ENCODE results near the gene C7orf57.
A peak's percentile ranks its signal among the peaks of the same experiment; 100 is the strongest.
"Not testable (repeated sequence)": the region's sequence is repeated elsewhere in the genome, so short reads cannot be mapped to it uniquely, and the experiment has no call there.

The C7orf57 gene

GRCh38 chr7:48042636-48043035 lies 7.3 kb downstream of the C7orf57 start:
- Mint-ChIP-seq H3K9me3 (no peaks in the 10 kb centered on the region), H3K4me3 (no peak overlapping the region), H3K27ac (no peak overlapping the region), H3K36me3 (no peaks in the 10 kb centered on the region), H3K4me1 (peaks cover 38% of the 10 kb centered on the region), H3K27me3 (peaks cover 28% of the 10 kb centered on the region)
- DNase-seq = no peak
- CTCF ChIA-PET = interaction anchor here (1.2 kb wide), 1 partner anchor 74 kb away, joined by 4 read pairs; no protein-coding TSS in a partner anchor

DNA sequence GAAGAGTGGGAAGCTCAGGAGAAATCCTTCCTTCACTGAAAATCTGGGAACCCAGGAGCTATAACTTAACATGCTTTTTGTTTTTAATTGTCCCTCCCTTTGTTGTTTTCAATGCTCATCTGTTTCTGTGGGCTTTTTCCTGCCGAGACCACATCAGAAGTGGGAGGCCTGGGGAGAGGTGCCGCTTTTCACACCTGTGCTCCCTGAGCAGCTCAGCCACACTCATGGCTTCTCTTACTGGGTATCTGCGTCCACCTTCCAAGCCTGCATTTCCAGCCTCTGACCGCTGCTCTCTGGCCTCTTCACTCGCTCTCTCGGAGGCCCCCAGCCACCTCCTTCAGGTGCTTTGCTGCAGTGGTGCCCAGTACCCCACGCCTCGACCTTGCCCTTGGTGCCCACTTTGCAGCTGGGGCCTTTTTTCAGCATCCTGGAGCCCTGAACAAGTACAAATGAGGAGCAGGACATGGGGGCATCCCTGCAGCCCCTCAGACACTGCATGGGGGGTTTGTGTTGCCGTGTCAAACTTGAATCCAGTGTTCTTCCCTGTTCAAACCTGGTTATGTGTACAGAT lies 9.9 kb downstream of the C7orf57 start:
- H3K4me3 Mint-ChIP-seq = no peak overlapping the region
- CTCF ChIA-PET = interaction anchor here (0.7 to 1.5 kb wide), 2 partner anchors 40 to 1307 kb away, joined by 3 read pairs; no protein-coding TSS in a partner anchor

DNA sequence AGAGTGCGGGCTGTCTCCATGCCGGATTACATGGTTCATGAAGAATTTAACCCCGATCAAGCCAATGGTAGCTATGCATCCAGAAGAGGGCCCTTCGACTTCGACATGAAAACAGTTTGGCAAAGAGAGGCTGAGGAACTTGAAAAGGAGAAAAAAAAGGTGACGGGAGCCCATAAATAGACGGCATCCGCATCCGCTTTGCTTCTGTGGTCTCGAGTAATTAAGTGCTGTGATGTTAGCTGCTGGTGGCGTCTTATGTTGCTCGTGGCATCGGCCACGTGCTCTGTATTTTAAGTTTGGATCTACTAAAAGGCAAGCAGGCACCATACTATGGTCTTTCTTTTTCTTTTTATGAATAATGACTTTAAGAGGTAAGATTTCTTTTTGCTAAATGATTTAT lies 11.1 kb downstream of the C7orf57 start:
- H3K4me3 Mint-ChIP-seq = no peak overlapping the region
- H3K27ac Mint-ChIP-seq = peak overlapping the region; percentile 22
- peak; percentile 57 for DNase-seq
- CTCF ChIA-PET = interaction anchor here (1.1 kb wide), 1 partner anchor 58 kb away, joined by 3 read pairs; no protein-coding TSS in a partner anchor
- no peaks in the 10 kb centered on the region for H3K36me3 Mint-ChIP-seq
- peaks cover 17% of the 10 kb centered on the region for H3K27me3 Mint-ChIP-seq
- no peaks in the 10 kb centered on the region for H3K9me3 Mint-ChIP-seq
- peaks cover 32% of the 10 kb centered on the region for H3K4me1 Mint-ChIP-seq

More for the DNA sequence above, 9.9 kb downstream of the C7orf57 start:
- H3K4me1 Mint-ChIP-seq = peaks cover 38% of the 10 kb centered on the region
- H3K9me3 Mint-ChIP-seq = no peaks in the 10 kb centered on the region
- H3K27ac Mint-ChIP-seq = peak overlapping the region; percentile 9
- DNase-seq = peak; percentile 25
- H3K27me3 Mint-ChIP-seq = peaks cover 17% of the 10 kb centered on the region
- H3K36me3 Mint-ChIP-seq = no peaks in the 10 kb centered on the region

DNA sequence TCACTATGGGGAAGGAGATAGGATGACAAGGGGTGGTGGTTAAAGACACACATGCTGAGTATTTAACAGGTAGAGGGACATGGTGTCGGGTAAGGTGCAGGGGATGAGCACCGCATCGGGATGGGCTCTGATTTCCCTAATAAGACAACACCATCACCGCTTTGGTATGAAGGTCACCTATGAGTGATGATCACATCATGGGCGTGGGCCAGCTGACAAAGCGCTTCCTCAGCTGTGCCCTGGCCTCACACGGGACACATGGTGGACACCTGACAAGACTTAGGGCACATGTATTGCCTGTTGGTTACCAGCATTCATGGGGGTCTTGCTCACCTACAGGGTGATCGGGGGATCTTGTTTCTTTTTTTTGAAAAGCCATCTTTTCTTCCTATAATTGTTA lies 12.8 kb downstream of the C7orf57 start:
- Mint-ChIP-seq H3K27me3 (peaks cover 17% of the 10 kb centered on the region), H3K36me3 (no peaks in the 10 kb centered on the region), H3K9me3 (no peaks in the 10 kb centered on the region), H3K4me1 (peaks cover 25% of the 10 kb centered on the region), H3K27ac (no peak overlapping the region), H3K4me3 (no peak overlapping the region)
- CTCF ChIA-PET = no interaction called here
- no peak for DNase-seq

DNA sequence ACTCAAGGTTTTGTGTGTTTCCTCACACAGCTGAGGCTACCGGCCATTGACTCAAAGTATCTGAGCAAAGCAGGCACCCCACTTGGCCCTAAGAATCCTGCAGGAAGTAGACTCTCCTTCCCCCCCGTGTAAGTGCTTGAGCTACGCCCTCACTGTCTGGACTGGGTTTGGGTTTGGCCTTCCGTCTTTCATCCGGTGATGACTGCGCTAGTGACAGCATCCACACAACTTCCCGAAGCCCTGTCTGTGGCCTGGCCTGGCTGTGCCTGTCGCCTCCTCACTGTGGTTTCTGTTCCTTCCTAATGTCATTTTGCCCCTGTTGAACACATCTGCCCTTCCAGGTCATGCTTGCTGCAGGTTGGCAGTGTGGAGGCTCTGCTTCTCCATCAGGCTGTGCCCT lies 14.5 kb downstream of the C7orf57 start:
- CTCF ChIA-PET = interaction anchor here (1.1 kb wide), 1 partner anchor 10 kb away, joined by 3 read pairs; no protein-coding TSS in a partner anchor
- H3K36me3 Mint-ChIP-seq = no peaks in the 10 kb centered on the region
- peaks cover 22% of the 10 kb centered on the region for H3K4me1 Mint-ChIP-seq
- H3K27ac Mint-ChIP-seq = no peak overlapping the region
- H3K27me3 Mint-ChIP-seq = peaks cover 11% of the 10 kb centered on the region
- H3K9me3 Mint-ChIP-seq = peaks cover 2% of the 10 kb centered on the region
- H3K4me3 Mint-ChIP-seq = no peak overlapping the region
- no peak for DNase-seq

DNA sequence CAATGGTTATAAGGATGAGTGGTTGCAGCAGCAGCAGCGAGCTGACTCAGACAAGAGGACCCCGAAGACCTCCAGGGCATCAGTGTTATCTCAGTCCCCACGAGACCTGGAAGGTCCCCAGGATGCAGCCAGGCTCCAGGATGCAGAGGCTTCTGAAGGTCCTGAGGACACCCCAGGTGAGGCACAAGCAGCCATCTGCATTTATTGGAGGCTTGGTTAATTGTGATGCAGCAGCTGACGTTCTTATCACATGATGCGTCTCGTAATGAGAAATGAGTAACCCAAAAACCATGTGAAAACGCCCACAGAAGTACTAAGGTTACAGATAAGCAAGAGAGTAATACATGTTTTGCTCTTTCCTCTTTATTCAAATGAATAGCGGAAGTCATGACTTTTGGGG lies 17.4 kb downstream of the C7orf57 start:
- Mint-ChIP-seq H3K9me3 (peaks cover 4% of the 10 kb centered on the region), H3K27ac (no peak overlapping the region), H3K36me3 (no peaks in the 10 kb centered on the region), H3K27me3 (no peaks in the 10 kb centered on the region), H3K4me3 (no peak overlapping the region), H3K4me1 (no peaks in the 10 kb centered on the region)
- no peak for DNase-seq
- CTCF ChIA-PET = no interaction called here

GRCh38 chr7:48053736-48054135 lies 18.4 kb downstream of the C7orf57 start:
- no peaks in the 10 kb centered on the region for H3K27me3 Mint-ChIP-seq
- CTCF ChIA-PET = interaction anchor here (0.7 kb wide), 1 partner anchor 33 kb away, joined by 3 read pairs; no protein-coding TSS in a partner anchor

GRCh38 chr7:48058990-48059389 lies 23.6 kb downstream of the C7orf57 start:
- H3K27ac Mint-ChIP-seq = no peak overlapping the region
- CTCF ChIA-PET = interaction anchor here (1.4 kb wide), 1 partner anchor 9 kb away, joined by 3 read pairs; no protein-coding TSS in a partner anchor
- H3K4me1 Mint-ChIP-seq = no peaks in the 10 kb centered on the region
- H3K4me3 Mint-ChIP-seq = no peak overlapping the region
- no peaks in the 10 kb centered on the region for H3K27me3 Mint-ChIP-seq
- no peaks in the 10 kb centered on the region for H3K36me3 Mint-ChIP-seq
- H3K9me3 Mint-ChIP-seq = peaks cover 4% of the 10 kb centered on the region
- DNase-seq = no peak

More at GRCh38 chr7:48053736-48054135, 18.4 kb downstream of the C7orf57 start:
- no peak for DNase-seq
- Mint-ChIP-seq H3K4me1 (no peaks in the 10 kb centered on the region), H3K4me3 (no peak overlapping the region), H3K36me3 (no peaks in the 10 kb centered on the region), H3K27ac (no peak overlapping the region), H3K9me3 (peaks cover 4% of the 10 kb centered on the region)

GRCh38 chr7:48059706-48060105 lies 24.4 kb downstream of the C7orf57 start:
- peaks cover 3% of the 10 kb centered on the region for H3K9me3 Mint-ChIP-seq
- no peaks in the 10 kb centered on the region for H3K36me3 Mint-ChIP-seq
- H3K27me3 Mint-ChIP-seq = no peaks in the 10 kb centered on the region
- H3K27ac Mint-ChIP-seq = no peak overlapping the region
- no peaks in the 10 kb centered on the region for H3K4me1 Mint-ChIP-seq
- CTCF ChIA-PET = interaction anchor here (0.8 to 1.4 kb wide), 2 partner anchors 10 to 22 kb away, joined by 3 read pairs; no protein-coding TSS in a partner anchor
- H3K4me3 Mint-ChIP-seq = no peak overlapping the region
- no peak for DNase-seq

DNA sequence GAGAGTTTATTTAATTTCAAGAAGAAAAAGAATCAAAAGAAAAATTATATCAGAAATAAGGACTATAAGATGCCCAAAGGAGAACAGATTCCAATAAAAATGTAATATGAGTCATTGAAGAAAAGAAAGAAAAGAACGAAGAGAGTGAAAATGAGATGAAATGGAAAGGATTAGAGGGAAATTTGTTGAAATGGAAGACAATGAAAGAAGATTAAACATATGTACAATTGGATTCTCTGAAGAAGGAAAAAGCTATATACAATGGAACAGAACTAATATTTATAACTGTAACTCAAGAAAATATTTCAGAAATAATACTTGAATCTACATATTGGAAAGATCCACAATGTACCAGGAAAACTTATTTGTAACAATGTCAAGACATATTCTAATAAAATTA lies 28.6 kb downstream of the C7orf57 start:
- Mint-ChIP-seq H3K9me3 (peaks cover 2% of the 10 kb centered on the region), H3K36me3 (peaks cover 3% of the 10 kb centered on the region), H3K4me3 (no peak overlapping the region), H3K4me1 (no peaks in the 10 kb centered on the region), H3K27me3 (no peaks in the 10 kb centered on the region), H3K27ac (no peak overlapping the region)
- DNase-seq = no peak
- CTCF ChIA-PET = no interaction called here

- Mint-ChIP-seq H3K4me3 (no peak overlapping the region), H3K9me3 (peaks cover 4% of the 10 kb centered on the region), H3K27ac (no peak overlapping the region), H3K27me3 (no peaks in the 10 kb centered on the region), H3K36me3 (peaks cover 3% of the 10 kb centered on the region), H3K4me1 (no peaks in the 10 kb centered on the region)
- CTCF ChIA-PET = no interaction called here
- DNase-seq = no peak
These were observed 32.1 kb downstream of the C7orf57 start for GRCh38 chr7:48067475-48067874.

DNA sequence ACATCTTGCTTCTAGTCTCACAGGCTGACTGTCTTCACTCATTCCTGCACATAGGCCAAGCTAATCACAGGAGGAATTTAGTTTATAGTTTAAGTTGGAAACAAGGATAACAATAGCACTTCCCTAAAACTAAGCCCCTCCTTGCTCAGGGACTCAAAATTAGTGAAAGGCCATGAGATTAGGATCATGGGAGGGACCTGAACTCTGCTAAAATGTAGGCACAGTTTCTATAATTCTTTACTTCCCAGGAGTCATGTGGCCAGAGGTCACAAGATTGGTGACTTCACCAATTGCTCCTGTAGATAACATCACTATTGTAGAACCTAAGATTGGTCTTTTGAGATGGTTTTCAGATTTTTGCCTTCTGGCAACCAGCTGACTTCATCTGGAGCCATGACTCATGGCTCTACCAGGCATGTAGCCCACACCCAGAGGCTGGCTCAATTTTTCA lies 38.9 kb downstream of the C7orf57 start:
- H3K4me3 Mint-ChIP-seq = no peak overlapping the region
- H3K4me1 Mint-ChIP-seq = peaks cover 3% of the 10 kb centered on the region
- peaks cover 4% of the 10 kb centered on the region for H3K9me3 Mint-ChIP-seq
- CTCF ChIA-PET = interaction anchor here (0.7 kb wide), 1 partner anchor 36 kb away, joined by 3 read pairs; no protein-coding TSS in a partner anchor
- H3K27me3 Mint-ChIP-seq = no peaks in the 10 kb centered on the region
- no peak overlapping the region for H3K27ac Mint-ChIP-seq
- DNase-seq = no peak
- no peaks in the 10 kb centered on the region for H3K36me3 Mint-ChIP-seq

DNA sequence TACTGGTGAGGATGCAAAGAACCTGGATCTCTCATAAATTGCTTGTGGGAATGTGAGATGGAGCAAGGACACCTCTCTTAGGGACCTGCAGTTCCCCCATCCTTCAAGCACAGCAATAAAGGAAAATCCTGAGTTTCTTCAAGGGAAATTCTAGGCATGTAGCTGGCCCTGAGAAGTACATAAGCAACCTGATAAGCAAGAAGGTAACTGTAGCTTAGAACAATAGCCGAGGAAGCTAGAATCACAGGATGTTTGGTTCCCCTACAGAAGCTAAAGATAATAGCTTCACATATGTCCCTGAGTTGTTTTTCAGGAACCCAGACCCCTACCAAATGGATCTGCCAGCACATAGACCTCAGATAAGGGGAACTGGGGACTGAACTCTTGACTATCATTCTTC lies 42.1 kb downstream of the C7orf57 start:
- peaks cover 2% of the 10 kb centered on the region for H3K9me3 Mint-ChIP-seq
- CTCF ChIA-PET = no interaction called here

DNA sequence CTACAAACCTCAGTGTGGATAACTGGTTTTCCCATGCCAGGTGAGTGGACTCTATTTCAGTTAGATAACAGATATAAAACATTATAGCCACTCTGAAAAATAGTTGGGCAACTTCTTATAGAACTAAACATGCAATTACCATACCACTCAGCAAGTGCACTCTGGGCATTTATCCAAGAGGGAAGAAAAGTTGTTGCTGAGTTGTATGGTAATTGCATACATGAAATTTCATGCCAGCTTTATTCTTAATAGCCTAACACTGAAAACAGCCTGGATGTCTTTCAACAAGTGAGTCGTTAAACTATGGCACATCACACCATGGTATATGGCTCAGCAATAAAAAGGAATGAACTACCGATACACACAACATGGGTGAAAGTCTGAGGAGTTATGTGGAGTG lies 43.1 kb downstream of the C7orf57 start:
- H3K27ac Mint-ChIP-seq = no peak overlapping the region
- no peak for DNase-seq
- H3K4me3 Mint-ChIP-seq = no peak overlapping the region
- peaks cover 2% of the 10 kb centered on the region for H3K9me3 Mint-ChIP-seq
- H3K27me3 Mint-ChIP-seq = no peaks in the 10 kb centered on the region
- peaks cover 22% of the 10 kb centered on the region for H3K4me1 Mint-ChIP-seq
- CTCF ChIA-PET = no interaction called here
- peaks cover 2% of the 10 kb centered on the region for H3K36me3 Mint-ChIP-seq

More for the DNA sequence above, 42.1 kb downstream of the C7orf57 start:
- Mint-ChIP-seq H3K27ac (no peak overlapping the region), H3K36me3 (no peaks in the 10 kb centered on the region), H3K4me1 (peaks cover 11% of the 10 kb centered on the region), H3K27me3 (no peaks in the 10 kb centered on the region), H3K4me3 (no peak overlapping the region)
- DNase-seq = no peak

GRCh38 chr7:48082378-48082777 lies 47.0 kb downstream of the C7orf57 start:
- peak overlapping the region; percentile 8 for H3K27ac Mint-ChIP-seq
- H3K4me3 Mint-ChIP-seq, DNase-seq, H3K9me3 Mint-ChIP-seq, H3K27me3 Mint-ChIP-seq, H3K36me3 Mint-ChIP-seq: not testable (repeated sequence)
- CTCF ChIA-PET = interaction anchor here (0.7 to 1.1 kb wide), 2 partner anchors 20 to 91 kb away, joined by 3 read pairs; no protein-coding TSS in a partner anchor
- peaks cover 57% of the 10 kb centered on the region for H3K4me1 Mint-ChIP-seq

Measured in activated naive CD4-positive, alpha-beta T cell treated with anti-CD3 and anti-CD28 coated beads, Interleukin-2, amount 10 ng/mL, durations not matched to agents 7 days and 5 days (primary cell).